Neural cell (in vitro differentiated cells): ENCODE measurements around the gene CCDC85C.

ENCODE experiments used
- EZH2 ChIP-seq: fragments of 200-600, 300-800 bp; shearing (Covaris generic), sonication (generic); IDR thresholded peaks from 2 replicates; pipeline ENCODE4 v1.6.1; 2014; ENCODE audit warnings: antibody characterized with exemption, low read length, borderline replicate concordance, mild to moderate bottlenecking; ENCODE audit not compliant: insufficient read depth, poor library complexity, severe bottlenecking
- MXI1 ChIP-seq: fragments of 450-650 bp; conservative IDR thresholded peaks from 2 replicates; pipeline ENCODE4 v1.6.1; 2014; ENCODE audit warnings: antibody characterized with exemption, mild to moderate bottlenecking; ENCODE audit not compliant: poor library complexity, severe bottlenecking
- POLR2AphosphoS5 ChIP-seq: IDR thresholded peaks from 2 replicates; pipeline ENCODE4 v1.6.1; 2012
- SMC3 ChIP-seq: fragments of 450-650 bp; conservative IDR thresholded peaks from 2 replicates; pipeline ENCODE4 v1.6.1; 2014; ENCODE audit warnings: antibody characterized with exemption, mild to moderate bottlenecking, moderate library complexity; ENCODE audit not compliant: poor library complexity
- TF ChIP-seq, protein P1 (sequence below): fragments of 450-650 bp; IDR thresholded peaks from 2 replicates; pipeline ENCODE4 v1.5.1; 2014; ENCODE audit warnings: antibody characterized with exemption, mild to moderate bottlenecking, moderate library complexity; ENCODE audit not compliant: poor library complexity, severe bottlenecking

DNA sequence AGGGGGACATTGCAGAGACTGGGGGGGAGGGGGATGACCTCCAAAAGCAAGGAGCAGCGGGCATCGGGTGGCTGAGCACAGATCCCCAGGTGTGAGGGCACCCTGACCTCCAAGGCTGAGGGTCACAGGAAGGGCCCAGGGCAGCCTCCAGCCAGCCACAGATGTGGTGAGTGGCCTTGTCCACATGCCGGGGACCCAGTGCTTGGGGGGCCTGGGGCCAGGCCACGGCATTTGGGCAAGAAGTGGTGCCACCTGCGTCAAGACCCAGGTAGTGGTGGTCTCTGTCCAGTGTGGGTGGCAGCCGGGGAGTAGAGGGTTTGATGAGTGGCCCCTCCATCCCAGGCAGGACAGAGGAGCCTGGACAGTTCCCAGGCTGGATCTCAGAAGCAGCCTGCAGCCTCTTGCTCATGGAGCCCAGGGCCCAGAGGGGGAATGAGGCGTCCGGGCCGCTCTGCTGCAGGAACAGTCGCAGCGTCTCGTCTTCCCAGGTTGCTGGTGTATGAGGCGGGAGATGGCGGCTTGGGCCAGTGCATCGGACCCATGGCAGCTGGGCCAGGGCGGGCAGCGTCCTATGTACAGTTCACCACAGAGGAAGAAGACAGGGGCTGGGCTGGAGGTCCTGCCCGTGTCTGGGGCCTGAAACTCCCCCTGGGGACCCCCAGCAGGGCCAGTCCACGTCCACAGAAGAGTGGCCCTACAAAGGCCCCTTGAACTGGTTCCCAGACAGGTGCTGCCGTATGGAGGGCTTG, 89.3 kb downstream of the CCDC85C start:
- TF ChIP-seq, protein P1, sequence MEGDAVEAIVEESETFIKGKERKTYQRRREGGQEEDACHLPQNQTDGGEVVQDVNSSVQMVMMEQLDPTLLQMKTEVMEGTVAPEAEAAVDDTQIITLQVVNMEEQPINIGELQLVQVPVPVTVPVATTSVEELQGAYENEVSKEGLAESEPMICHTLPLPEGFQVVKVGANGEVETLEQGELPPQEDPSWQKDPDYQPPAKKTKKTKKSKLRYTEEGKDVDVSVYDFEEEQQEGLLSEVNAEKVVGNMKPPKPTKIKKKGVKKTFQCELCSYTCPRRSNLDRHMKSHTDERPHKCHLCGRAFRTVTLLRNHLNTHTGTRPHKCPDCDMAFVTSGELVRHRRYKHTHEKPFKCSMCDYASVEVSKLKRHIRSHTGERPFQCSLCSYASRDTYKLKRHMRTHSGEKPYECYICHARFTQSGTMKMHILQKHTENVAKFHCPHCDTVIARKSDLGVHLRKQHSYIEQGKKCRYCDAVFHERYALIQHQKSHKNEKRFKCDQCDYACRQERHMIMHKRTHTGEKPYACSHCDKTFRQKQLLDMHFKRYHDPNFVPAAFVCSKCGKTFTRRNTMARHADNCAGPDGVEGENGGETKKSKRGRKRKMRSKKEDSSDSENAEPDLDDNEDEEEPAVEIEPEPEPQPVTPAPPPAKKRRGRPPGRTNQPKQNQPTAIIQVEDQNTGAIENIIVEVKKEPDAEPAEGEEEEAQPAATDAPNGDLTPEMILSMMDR: no peak
- TF ChIP-seq POLR2AphosphoS5 (no peak), MXI1 (no peak), SMC3 (no peak), EZH2 (no peak)
